SK-N-DZ (cell line): ENCODE measurements around the gene STAT2.
"Not testable (repeated sequence)": the region's sequence is repeated elsewhere in the genome, so short reads cannot be mapped to it uniquely, and the experiment has no call there.

ENCODE experiments used
- DNase-seq: peaks from one replicate; pipeline ENCODE4 v3.0.0-alpha.2; 2015; ENCODE audit warnings: low spot score

The STAT2 gene

DNA sequence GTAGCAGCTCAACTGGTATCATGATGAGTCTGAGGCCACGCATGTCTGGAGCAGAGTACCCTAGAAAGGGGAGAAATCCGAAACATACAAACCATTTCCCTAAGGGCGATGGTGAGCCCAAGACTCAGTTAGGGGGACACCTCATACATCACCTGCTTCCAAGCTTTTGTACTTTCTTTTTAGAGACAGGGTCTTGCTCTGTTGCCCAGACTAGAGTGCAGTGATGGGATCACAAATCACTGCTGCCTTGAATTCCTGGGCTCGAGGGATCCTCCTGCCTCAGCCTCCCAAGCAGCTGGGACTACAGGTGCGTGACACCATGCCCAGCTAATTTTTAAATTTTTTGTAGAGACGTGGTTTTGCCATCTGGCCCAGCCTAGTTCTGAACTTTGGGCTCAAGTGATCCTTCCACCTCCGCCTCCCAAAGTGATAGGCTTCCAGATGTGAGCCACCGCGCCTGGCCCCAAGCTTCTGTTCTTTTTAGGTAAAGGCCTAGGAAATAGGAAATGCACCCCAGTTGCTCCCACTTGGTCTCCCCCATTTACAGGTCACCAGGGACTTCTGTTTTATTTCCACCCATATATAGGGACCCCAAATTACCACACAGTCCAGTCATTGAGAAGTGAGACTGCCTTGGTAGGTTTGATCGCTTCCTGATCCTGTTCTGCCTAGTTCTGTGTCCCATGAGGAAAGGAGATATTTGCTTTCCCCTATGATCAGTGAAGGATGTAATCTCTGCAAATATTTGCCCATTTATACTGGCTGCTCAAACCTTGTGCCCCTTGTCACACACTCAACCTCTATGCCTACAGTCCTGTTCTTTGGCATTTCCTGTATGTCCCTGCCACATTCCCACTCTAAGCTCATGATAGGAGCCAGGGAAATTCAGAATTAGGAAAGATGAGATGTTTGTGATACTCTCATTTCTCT lies 2.5 kb upstream of the STAT2 start, which contains the start of gene APOF:
APOF (minus strand) TSS at position 728 of the 930 bp plus-strand sequence; CDS start at position 616, 112 bp downstream.
- DNase-seq, result no peak

DNA sequence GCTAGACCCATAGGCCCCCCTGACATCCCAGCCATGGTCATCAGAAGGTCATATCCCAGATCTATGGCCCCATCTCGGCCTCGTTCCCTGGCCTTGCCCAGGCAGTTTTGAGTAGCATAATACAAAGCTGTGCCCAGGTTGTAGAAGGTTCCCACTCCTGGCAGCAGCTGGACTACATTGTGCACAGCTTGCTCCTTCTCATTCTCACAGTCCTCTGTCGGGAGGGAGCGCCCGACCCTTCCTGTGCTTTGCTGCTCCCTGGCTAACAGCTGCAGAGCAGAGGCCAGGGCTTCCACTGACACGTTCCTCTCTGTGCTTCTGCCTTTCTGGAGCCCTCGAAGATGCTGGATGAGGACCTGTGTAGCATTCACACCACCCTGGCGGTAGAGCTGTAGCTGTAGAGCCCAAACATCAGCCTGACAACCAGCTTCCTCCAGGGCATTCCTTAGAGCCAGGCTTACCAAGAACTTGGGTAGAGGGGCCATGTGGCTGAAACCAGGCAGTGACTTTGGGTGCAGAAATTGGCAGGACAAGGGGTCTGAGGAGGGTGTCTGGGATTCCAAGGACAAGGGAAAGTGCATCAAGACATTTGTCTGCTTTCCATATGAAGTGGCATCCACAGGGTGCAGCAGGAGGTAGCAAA lies 1.7 kb upstream of the STAT2 start:
- no peak for DNase-seq

DNA sequence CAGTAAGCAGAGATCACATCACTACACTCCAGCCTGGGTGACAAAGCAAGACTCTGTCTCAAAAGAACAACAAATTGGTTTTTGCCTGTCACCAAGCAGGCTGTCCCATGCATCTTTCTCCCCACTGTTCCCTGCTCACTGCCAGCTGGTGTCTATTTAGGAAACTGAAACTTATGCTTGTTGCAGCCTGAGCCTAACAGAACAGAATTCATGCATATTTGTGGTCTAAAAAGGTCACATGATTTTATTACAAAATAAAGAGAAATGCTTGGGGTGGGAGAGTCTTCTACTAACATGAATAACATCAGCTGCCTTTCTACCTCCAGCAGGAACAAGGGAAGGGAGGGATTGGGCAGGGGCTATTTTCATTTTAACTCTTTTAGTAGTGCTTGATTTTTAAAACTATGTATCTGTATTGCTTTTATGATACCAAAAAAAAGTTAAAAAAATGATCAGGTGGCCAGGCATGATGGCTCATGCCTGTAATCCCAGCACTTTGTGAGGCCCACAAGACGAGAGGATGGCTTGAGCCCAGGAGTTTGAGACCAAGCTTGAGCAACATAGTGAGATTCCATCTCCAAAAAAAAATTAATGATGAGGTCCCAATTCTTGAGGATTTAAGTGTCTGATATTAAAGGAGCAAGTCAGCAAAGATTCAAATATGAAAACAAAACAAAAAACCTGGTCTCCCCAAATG lies 923 bp downstream of the STAT2 start:
- DNase-seq, result no peak

DNA sequence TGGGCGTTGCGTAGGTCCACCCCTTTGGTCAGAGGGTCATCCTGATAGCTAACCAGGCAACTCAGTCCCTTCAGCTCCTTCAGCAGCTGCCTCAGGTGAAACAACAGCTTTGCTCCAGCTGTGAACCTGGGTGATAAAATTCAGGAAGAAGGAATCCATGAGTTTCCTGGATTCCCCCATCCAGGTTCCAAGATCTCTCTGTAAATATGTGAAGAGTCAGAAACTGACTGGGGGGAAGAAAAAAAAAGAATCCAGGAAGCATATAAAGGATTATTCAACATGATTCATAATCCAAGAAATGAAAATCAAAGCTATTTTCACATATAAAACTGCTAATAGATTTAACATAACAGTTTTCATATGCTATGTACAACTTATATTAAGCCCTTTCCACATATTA lies 8.6 kb downstream of the STAT2 start:
- no peak for DNase-seq

DNA sequence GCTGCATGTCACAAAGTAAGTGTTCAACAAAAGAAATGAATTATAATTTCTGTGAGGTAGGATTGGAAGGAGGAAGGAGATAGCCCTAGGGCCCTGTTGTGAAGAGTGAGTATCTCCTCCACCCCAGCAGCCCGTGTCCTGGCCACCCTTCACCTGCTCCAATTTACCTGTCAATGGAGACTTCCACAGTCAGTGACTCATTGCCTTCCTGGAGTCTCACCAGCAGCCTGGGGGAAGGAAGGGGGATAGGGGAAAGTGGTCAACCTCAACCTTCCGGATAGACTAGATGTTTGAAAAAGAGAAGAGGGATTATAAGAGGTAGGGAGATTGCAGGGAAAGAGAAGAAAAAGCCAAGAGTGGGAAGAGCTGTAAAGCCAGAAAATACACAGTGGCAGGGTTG lies 9.2 kb downstream of the STAT2 start:
- DNase-seq, result no peak

DNA sequence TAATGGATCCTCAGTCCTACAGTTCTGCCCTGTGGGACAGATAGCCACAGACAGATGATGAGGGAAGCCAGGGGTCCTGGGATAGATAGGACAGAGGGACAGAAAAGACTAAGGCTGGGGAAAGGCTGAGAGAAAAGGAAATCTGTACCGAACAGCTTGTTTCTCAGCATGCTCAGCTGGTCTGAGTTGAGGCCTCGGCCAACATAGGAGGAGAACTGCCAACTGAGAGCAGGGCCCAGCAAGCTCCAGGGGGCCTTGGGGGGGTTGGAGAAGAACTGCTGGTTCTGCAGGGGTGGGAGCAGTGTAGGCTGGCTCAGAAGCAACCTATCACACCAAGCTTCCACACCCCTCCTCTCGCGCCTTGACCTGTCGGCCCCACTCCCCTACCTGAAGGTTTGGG lies 11.1 kb downstream of the STAT2 start:
- DNase-seq, result no peak

DNA sequence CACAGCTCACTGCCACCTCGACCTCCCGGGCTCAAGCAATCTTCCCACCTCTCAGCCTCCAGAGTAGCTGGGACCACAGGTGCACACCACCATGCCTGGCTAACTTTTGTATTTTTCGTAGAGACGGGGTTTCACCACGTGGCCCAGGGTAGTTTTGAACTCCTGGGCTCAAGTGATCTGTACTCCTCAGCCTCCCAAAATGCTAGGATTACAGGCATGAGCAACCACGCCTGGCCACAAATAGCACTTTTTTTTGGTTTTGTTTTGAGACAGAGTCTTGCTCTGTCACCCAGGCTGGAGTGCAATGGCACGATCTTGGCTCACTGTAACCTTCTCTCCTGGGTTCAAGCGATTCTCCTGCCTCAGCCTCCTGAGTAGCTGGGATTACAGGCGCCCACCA lies 12.7 kb downstream of the STAT2 start:
- not testable (repeated sequence) for DNase-seq

DNA sequence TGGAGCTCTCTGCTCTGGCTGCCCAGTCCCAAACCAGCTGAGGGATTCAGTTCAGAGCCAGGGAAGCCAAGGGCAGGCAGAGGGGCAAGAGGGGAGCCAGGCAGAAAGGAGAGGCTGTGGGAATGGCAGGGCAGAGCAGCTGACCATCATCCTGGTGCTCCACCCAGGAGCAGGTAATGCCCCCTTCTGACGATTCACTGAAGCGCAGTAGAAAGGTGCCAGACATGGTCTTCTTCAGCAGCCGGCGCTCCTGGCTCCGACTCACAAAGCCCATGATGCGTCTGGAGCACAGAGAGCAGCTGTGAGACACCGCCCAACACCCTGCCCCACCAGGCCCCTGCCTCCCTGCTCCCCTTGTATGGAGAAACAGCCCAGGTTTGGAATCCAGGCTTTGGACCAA lies 13.2 kb downstream of the STAT2 start:
- no peak for DNase-seq

DNA sequence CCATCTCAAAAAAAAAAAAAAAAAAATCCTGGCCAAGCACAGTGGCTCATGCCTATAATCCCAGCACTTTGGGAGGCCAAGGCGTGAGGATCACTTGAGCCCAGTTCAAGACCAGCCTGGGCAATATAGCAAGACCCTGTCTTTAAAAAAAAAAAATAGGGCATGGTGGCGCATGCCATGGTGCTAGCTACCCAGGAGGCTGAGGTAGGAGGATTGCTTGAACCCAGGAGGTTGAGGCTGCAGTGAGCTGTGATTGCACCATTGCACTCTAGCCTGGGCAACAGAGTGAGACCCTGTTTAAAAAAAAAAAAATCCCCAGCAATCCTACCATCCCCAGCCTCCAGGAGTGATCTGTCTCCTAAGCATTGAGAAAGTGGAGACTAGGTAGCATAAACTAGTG lies 17.6 kb downstream of the STAT2 start:
- DNase-seq, result not testable (repeated sequence)

DNA sequence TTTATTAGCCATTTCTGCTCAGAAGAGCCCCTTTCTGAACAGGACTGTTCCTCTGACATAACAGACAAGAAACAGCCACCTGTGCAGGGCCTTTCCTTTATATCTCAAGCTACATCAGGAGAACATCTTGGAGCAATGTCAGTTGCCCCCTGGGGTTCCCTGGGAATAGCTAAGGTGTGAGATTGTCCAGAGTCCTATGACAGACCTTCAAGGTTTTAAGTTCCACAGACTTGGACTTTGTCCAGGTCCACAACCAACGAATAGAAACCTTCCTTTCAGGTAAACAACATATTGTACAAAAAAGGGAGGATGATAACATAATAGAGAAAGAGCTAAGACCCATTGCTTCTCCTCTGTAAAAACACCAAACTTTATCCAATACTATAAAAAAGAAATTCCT lies 18.3 kb downstream of the STAT2 start:
- no peak for DNase-seq

DNA sequence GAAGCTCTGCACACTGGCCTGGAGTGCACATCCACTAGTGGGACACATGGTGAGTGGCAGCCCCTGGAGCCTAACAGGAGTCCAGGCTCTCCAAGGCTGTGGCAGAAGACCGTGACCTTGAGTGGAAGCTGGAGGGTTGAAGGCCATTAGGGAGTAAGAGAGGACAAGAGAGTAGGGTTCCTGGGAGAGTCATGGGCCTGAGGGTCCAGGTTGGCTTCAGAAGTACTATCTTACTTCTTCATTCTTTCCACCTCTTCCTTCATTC lies 20.8 kb downstream of the STAT2 start:
- DNase-seq, result no peak

DNA sequence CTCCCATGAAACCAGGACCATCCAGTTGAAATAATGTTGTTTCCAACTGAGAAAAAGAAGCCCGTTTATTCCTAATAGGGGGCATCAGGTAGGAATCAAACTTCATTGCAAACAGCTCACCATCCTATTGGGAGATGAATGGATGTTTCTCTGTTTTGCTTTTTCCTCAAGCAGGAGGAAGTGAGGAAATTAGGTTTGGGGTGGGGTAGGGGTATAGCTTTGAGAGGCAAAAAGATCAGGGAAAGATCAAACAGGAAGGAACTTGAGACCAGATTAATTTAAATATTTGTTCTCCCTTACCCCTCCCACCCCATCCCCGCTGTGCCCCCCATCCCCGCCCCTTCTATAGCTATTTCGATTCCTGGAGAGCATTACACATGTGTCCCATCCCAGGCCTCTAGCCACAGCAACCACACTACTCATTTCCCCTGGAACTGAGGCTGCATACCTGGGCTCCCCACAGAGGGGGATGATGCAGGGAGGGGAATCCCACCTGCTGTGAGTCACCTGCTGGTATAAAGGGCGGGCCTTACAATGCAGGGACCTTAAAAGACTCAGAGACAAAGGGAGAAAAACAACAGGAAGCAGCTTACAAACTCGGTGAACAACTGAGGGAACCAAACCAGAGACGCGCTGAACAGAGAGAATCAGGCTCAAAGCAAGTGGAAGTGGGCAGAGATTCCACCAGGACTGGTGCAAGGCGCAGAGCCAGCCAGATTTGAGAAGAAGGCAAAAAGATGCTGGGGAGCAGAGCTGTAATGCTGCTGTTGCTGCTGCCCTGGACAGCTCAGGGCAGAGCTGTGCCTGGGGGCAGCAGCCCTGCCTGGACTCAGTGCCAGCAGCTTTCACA lies 21.4 kb downstream of the STAT2 start, which contains the start of gene IL23A:
IL23A (plus strand) TSS at position 577 of the 850 bp plus-strand sequence; CDS start at position 738, 161 bp downstream.
- DNase-seq, result no peak

DNA sequence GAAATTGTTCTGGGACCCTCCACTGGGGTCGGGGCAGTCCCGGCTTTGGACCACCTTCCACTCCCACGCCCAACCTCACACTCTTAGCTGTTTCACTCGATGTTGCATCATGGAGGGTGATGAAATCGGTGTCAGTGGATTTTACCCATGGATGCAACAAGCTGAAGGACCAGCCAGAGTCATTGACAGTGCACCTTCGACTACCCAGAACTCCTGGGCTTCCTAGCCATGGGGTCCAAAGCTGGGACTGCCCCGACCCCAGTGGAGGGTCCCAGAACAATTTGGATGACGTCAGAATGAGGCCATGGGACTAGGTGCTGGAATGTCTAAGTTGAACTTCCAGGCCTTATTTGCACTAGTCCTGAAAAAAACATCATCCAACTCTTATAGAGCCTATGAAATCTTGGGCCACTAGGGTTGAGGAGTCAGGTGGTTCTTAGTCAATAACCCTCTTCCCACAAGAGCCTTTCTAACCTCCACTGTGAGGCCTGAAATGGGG lies 22.1 kb downstream of the STAT2 start:
- no peak for DNase-seq

DNA sequence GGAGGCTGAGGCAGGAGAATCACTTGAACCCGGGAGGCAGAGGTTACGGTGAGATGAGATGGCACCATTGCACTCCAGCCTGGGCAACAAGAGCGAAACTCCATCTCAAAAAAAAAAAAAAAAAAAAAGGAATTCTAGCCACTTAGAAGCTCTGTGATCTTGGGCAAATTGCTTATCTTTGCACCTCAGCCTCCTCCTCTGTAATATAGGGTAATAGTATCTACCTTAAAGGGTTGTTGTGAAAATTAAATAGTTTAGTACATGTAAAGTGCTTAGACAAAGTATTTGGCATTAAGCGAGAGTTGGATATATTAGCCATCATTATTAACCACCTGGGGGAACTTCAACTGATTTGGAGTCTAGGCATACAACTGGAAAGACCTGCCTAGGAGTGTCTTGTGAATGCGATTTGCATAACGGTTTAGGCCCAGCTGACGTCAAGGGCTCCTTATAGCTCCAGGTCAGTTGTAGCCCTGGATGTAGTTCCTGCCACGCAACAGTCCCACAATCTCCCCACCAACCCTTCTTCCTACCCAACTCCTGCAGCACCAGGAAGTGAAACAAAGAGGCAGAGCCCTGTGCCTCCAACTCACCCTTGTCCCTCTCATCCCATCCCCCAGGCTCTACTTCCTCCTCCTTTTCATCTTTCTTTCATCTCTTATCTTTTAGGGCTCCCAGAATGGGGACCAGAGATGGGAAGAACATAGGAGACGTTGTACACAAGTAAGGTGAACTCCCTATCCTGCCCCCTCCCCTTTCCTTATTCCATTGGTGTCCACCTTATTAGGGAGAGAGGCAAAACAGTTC lies 23.3 kb downstream of the STAT2 start:
- DNase-seq, result no peak

DNA sequence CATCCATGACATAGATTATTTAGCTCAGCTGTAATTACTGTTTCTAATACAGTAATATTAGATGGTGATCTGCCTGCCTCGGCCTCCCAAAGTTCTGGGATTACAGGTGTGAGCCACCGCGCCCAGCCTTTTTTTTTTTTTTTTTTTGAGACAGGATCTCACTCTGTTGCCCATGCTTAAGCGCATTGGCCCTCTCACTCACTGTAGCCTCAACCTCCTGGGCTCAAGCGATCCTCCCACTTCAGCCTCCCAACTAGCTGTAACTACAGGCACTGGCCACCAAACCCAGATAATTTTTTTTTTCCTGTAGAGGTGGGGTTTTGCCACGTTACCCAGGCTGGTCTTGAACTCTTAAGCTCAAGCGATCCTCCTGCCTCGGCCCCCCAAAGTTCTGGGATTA lies 24.4 kb downstream of the STAT2 start:
- DNase-seq, result not testable (repeated sequence)

DNA sequence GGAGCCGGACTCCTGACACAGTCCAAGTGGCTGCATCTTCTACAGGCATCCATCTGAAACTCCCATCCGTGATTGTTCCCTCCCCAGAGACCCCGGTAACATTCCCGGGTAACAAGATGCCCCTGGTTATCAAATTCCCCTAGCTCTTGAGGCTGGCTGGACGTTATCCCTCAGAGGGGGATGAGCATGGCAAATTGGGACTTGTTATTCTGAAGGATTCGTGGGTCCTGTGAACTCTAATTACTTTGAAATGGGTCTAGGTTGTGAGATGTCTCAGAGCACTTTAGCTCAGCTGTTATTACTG lies 25.5 kb downstream of the STAT2 start:
- no peak for DNase-seq

DNA sequence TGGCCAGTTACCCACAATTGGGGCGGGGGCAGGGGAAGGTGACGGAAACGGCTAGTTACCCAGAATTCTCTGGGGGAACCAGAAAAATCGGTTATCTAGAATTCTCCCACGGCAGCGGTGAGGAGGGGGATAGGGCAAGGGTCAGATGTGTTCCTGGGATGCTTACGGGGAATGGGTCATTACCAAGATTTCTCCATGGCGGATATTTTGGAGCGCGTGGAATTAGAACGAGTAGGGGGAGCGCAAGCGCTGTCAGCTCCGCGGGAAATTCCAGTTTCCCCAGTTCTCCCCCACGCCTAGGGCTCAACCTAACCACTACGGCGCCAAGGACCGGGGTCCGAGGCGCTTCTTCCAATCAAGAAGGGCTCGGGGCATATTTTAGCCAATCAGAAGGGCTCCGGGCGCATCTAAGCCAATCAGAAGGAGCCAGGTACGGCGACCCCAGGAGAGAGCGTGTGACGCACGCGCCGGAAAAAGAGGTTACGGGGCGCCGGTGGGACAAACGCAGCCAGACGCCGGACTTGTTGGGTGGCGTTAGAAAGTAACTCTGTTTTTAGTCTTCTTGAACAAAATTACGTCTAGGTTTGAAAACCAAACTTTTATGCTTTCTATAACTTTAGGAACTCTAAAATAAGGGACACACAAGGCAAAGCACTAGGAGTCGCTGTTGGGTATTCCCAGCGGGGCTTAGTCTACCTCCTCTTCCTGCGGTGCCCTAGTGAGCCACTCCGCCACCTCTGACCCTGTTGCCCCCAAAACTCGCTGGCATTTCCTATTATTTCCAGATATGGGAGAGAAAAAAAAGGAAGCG lies 26.0 kb downstream of the STAT2 start, which contains the start of gene PAN2:
PAN2 (minus strand) TSS at position 322 of the 811 bp plus-strand sequence. CDS start 906 bp downstream, outside the sequence.
- peak; percentile 98 for DNase-seq

DNA sequence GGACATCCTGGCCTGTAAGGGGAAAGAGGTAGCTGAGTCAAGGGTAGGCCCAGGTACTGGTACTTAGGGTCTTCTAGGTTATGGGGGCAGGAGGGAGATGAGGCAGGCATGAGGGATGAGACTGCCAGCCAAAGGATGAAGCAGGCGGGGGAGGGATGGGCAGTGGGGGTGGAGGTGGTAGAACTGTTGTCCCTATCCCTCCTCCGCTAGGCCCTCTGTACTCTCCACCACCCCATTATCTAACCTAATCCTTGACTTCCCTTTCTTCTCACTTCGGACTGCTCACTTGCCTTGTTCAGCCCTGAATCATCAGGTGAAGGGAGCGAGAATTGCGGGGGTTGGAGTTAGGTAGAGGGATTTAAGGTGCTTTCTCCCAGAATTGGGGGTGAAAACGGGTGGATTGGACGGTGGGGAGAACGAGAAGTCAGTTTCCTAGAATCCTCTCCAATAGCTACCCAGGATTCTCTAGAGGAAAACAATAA lies 26.7 kb downstream of the STAT2 start:
- DNase-seq, result no peak

DNA sequence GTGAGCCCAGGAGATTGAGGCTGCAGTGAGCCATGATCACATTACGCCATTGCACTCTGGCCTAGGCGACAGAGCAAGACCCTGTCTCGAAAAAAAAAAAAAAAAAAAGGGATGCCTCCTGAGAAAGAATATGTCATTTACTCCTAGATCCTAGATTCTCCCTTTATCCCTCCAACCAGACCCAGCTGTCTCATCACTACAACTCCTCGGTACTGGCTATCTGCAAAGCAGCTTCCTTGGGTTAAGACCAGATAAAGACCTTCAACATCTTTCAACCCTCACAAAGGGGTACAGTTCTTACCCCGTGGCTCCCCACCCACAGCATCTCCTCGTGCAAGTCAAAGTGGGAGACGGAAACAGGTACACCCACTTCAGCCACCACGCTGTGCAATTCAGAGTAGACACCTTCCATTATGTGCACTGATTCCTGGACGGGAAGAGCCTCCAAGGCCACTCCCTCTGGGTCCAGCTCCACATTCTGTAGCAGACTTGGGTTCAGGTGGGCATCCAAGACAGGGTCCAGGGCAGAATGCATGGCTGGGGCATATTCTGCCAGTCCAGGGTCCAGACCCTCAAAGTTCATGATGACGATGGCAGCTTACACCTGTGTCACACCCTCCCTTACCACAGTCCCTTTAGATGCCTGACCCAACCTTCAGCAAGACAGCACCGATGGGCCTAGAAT lies 27.3 kb downstream of the STAT2 start:
- no peak for DNase-seq
